GM20431 (cell line): Measurements from ENCODE around the gene TMEM52.
"Not testable (repeated sequence)": the region's sequence is repeated elsewhere in the genome, so short reads cannot be mapped to it uniquely, and the experiment has no call there.

Source experiments
- in situ Hi-C: fragments of 300-500 bp; cut with MseI, MboI; formaldehyde crosslinking; loops from one replicate; pipeline ENCODE4 v1.15.0; 2020; ENCODE audit warnings: low sequenced_read_pairs; ENCODE audit not compliant: unreplicated experiment

Gene TMEM52

GRCh38 chr1:1899967-1900327 is 19.1 kb downstream of the TMEM52 start:
- in situ Hi-C loops: no loop called here

GRCh38 chr1:1899266-1899966 is 19.7 kb downstream of the TMEM52 start:
- in situ Hi-C loops: no loop called here

GRCh38 chr1:1898246-1898933 is 20.7 kb downstream of the TMEM52 start:
- in situ Hi-C loops: no loop called here

GRCh38 chr1:1895456-1896336 is 23.4 kb downstream of the TMEM52 start:
- in situ Hi-C loops: no loop called here

GRCh38 chr1:1895060-1895418 is 24.0 kb downstream of the TMEM52 start:
- in situ Hi-C loops: no loop called here

- in situ Hi-C loops: no loop called here
Observed at GRCh38 chr1:1894354-1895059, 24.6 kb downstream of the TMEM52 start.

- in situ Hi-C loops: no loop called here
Observed at GRCh38 chr1:1893997-1894353, 25.1 kb downstream of the TMEM52 start.

GRCh38 chr1:1893291-1893985 is 25.6 kb downstream of the TMEM52 start:
- in situ Hi-C loops: no loop called here

- in situ Hi-C loops: no loop called here
Observed at GRCh38 chr1:1892763-1893120, 26.3 kb downstream of the TMEM52 start.

GRCh38 chr1:1892079-1892762 is 26.9 kb downstream of the TMEM52 start:
- in situ Hi-C loops: no loop called here

- in situ Hi-C loops: no loop called here
Observed at GRCh38 chr1:1891349-1892078, 27.6 kb downstream of the TMEM52 start.

GRCh38 chr1:1890506-1891348 is 28.4 kb downstream of the TMEM52 start, which contains the start of gene GNB1:
GNB1 (minus strand) TSS chr1:1891087; CDS start chr1:1825453, 65,634 bp downstream.
- in situ Hi-C loops: no loop called here

GRCh38 chr1:1889847-1890505 is 29.1 kb downstream of the TMEM52 start:
- in situ Hi-C loops: no loop called here

GRCh38 chr1:1889090-1889750 is 29.9 kb downstream of the TMEM52 start:
- in situ Hi-C loops: no loop called here

GRCh38 chr1:1883890-1884289 is 35.2 kb downstream of the TMEM52 start:
- in situ Hi-C loops: not testable (repeated sequence)

GRCh38 chr1:1883092-1883873 is 35.8 kb downstream of the TMEM52 start:
- in situ Hi-C loops: no loop called here
